Kidney epithelial cell (primary cell): ENCODE results near the gene DMRT1. TPM values are rescaled to one million over a fixed set of nuclear protein-coding genes. Genes with fewer than 3 reads are reported as not detected.

Experiments used
- DNase-seq: peaks from one replicate; pipeline ENCODE4 v3.0.0-alpha.2; 2010; ENCODE audit warnings: low read depth
- H3K27me3 ChIP-seq: 2 replicates; pipeline ENCODE4 v1.6.0; 2011; ENCODE audit warnings: low read length; ENCODE audit not compliant: control insufficient read depth, insufficient read depth
- H3K36me3 ChIP-seq: 2 replicates; pipeline ENCODE4 v1.5.1; 2011; ENCODE audit warnings: low read length; ENCODE audit not compliant: control insufficient read depth, insufficient read depth
- H3K4me3 ChIP-seq: 2 replicates; pipeline ENCODE4 v1.5.1; 2011; ENCODE audit warnings: low read depth, mild to moderate bottlenecking, control low read depth, low read length
- total RNA-seq: library from RNA; depleted of rRNA; stranded (reverse); fragments of >200 nt; gene quantifications from 2 replicates; pipeline ENCODE4 v1.2.3, GENCODE V29; 2015
- TF ChIP-seq, protein P1 (sequence below): IDR thresholded peaks from 2 replicates; pipeline ENCODE4 v1.5.1; 2011; ENCODE audit warnings: mild to moderate bottlenecking, moderate library complexity, low read length, control low read depth, inconsistent platforms; ENCODE audit not compliant: insufficient read depth, poor library complexity, severe bottlenecking

Gene DMRT1
- total RNA-seq = 0.08 TPM in 1 of 2 replicates, not detected in the other

DNA sequence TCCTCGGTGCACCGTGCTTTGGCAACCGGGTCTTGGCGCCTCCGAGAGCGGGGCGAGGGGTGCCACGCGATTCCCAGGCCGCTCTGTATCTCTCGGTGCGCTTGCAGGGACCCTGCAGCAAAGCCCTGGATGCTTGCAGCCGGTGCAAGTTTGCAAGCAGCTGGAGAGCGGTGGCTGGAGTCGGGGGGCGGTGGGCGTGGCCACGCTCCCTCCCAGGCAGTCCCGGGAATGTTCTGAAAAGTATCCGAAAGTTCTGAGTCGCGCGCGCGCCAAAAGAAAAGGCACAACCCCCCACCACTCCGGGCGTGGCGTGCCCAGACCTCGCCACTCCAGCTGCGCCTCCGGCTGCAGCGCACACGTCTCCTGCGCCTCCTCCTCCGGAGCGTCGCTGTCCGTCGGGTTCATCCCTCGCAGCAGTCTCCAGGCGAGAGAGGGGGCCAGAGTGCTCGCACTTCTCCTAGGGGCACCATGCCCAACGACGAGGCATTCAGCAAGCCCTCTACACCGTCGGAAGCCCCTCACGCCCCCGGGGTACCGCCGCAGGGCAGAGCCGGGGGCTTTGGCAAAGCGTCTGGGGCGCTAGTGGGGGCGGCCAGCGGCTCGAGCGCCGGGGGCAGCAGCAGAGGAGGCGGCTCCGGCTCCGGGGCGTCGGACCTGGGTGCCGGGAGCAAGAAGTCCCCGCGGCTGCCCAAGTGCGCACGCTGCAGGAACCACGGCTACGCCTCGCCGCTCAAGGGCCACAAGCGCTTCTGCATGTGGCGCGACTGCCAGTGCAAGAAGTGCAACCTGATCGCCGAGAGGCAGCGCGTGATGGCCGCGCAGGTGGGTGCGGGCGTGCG is at the start of gene DMRT1:
TSS of gene DMRT1 (plus strand) at position 327 of the 839 bp plus-strand sequence. CDS start at position 469, 142 bp downstream.
- H3K27me3 ChIP-seq = peaks cover 31% of the 10 kb centered on the region
- TF ChIP-seq, protein P1, sequence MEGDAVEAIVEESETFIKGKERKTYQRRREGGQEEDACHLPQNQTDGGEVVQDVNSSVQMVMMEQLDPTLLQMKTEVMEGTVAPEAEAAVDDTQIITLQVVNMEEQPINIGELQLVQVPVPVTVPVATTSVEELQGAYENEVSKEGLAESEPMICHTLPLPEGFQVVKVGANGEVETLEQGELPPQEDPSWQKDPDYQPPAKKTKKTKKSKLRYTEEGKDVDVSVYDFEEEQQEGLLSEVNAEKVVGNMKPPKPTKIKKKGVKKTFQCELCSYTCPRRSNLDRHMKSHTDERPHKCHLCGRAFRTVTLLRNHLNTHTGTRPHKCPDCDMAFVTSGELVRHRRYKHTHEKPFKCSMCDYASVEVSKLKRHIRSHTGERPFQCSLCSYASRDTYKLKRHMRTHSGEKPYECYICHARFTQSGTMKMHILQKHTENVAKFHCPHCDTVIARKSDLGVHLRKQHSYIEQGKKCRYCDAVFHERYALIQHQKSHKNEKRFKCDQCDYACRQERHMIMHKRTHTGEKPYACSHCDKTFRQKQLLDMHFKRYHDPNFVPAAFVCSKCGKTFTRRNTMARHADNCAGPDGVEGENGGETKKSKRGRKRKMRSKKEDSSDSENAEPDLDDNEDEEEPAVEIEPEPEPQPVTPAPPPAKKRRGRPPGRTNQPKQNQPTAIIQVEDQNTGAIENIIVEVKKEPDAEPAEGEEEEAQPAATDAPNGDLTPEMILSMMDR = no peak
- no peaks in the 10 kb centered on the region for H3K36me3 ChIP-seq
- no peak for DNase-seq
- H3K4me3 ChIP-seq = no peak within 1 kb of the TSS

DNA sequence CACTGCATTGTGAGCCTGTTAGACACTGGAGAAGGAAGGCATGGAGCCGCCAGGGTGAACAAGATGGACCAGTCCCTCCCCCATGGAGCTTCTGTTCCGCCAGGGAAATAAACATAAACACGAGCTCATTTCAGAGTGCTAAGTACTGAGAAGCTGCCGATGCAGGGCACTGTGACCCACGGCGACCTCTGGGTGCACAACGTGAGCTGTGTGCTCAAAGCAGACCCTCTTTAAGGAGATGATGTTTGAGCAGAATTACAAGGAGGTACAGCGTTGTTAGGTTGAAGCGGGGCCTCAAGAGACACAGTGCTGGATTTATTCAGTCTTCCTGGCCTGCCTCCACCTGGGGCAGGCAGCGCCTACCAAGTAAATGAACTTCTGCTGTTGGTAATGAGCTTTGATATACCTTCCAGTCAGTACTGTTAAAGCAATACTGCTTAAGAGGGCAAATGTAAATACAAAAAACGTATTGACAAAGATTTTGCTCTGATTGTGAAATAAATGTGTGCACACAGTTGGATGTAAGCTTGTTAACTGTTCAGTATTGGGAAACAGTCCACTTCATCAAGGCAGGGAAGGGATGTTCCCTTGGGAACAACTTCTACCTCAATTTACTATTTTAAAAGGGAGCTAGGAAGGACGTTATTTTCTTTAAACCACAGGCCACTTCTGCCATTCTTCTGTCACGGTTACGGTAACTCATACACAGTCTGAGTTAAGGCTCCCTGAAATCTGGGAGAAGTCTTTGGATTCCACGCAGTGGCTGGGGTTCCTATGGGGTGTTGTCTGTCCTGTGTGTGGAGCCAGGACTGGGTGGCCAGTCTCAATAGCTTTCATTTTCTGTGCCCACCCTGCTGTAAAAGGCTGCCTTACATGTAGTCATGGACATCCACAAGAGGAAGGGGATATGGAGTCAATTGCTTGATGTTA is 48.9 kb upstream of the DMRT1 start:
- Histone ChIP-seq H3K4me3 (no peak overlapping the region), H3K27me3 (no peaks in the 10 kb centered on the region), H3K36me3 (no peaks in the 10 kb centered on the region)
- TF ChIP-seq, protein P1 = no peak
- no peak for DNase-seq

- Histone ChIP-seq H3K27me3 (no peaks in the 10 kb centered on the region), H3K4me3 (no peak overlapping the region), H3K36me3 (no peaks in the 10 kb centered on the region)
- TF ChIP-seq, protein P1 = no peak
- DNase-seq = no peak
These were observed 47.1 kb upstream of the DMRT1 start for GRCh38 chr9:794386-794785.

- no peak for DNase-seq
- Histone ChIP-seq H3K4me3 (no peak overlapping the region), H3K27me3 (no peaks in the 10 kb centered on the region), H3K36me3 (no peaks in the 10 kb centered on the region)
- TF ChIP-seq, protein P1 = no peak
These were observed 45.6 kb upstream of the DMRT1 start for GRCh38 chr9:795869-796268.

GRCh38 chr9:800591-801150 is 40.8 kb upstream of the DMRT1 start:
- Histone ChIP-seq H3K27me3 (no peaks in the 10 kb centered on the region), H3K36me3 (no peaks in the 10 kb centered on the region), H3K4me3 (no peak overlapping the region)
- no peak for DNase-seq
- TF ChIP-seq, protein P1 = no peak
